ENCODE data around the gene MED13. TPM values are rescaled to one million over a fixed set of nuclear protein-coding genes. Genes with fewer than 3 reads are reported as not detected.

Gene MED13
- total RNA-seq, 1 experiment from 2014 or later: 77.6 TPM

DNA sequence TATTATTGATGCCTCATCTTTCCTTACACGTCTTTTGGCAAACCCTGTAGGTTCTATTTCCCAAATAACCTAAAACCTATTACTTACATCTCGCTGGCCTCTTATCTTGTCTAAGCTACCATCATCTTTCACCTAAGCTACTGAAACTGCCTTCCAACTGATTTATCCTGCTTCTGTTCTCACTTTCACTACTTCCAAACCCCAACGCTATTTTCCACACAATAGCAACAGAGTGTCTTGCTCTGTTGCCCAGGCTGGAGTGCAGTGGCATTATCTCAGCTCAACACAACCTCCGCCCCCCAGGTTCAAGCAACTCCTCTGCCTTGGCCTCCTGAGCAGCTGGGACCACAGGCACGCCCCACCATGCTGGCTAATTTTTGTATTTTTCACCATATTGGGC is 84.5 kb downstream of the MED13 start:
- H3K27me3 ChIP-seq (replicated peaks; ENCODE audit: control insufficient read depth, insufficient read depth, low read length): no peaks in the 10 kb centered on the region
- Mint-ChIP-seq H3K36me3 (ENCODE audit: insufficient read depth, unreplicated experiment) (peaks cover 88% of the 10 kb centered on the region), H3K4me1 (ENCODE audit: low read depth, unreplicated experiment) (no peaks in the 10 kb centered on the region), H3K9me3 (ENCODE audit: unreplicated experiment) (no peaks in the 10 kb centered on the region), H3K27ac (ENCODE audit: unreplicated experiment) (no peak overlapping the region), H3K27me3 (ENCODE audit: insufficient read depth, unreplicated experiment) (no peaks in the 10 kb centered on the region), H3K4me3 (ENCODE audit: unreplicated experiment) (no peak overlapping the region)
- no peaks in the 10 kb centered on the region for H3K4me1 ChIP-seq
- H3K4me3 ChIP-seq (ENCODE audit: low read depth, low read length): no peak overlapping the region
- H3K9me3 ChIP-seq: no peaks in the 10 kb centered on the region
- intact Hi-C loops (cut with micrococcal nuclease; ENCODE audit: unreplicated experiment): no loop called here
- ChIA-PET CTCF (interaction anchor here (0.7 kb wide), 1 partner anchor 129 kb away, joined by 3 read pairs; no protein-coding TSS in a partner anchor), POLR2A (no interaction called here)
- TF ChIP-seq, protein P1, sequence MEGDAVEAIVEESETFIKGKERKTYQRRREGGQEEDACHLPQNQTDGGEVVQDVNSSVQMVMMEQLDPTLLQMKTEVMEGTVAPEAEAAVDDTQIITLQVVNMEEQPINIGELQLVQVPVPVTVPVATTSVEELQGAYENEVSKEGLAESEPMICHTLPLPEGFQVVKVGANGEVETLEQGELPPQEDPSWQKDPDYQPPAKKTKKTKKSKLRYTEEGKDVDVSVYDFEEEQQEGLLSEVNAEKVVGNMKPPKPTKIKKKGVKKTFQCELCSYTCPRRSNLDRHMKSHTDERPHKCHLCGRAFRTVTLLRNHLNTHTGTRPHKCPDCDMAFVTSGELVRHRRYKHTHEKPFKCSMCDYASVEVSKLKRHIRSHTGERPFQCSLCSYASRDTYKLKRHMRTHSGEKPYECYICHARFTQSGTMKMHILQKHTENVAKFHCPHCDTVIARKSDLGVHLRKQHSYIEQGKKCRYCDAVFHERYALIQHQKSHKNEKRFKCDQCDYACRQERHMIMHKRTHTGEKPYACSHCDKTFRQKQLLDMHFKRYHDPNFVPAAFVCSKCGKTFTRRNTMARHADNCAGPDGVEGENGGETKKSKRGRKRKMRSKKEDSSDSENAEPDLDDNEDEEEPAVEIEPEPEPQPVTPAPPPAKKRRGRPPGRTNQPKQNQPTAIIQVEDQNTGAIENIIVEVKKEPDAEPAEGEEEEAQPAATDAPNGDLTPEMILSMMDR (IDR thresholded peaks at IDR 0.05; ENCODE audit: insufficient read depth in 1 of 2, low read depth in 1 of 2, low read length in 1 of 2, severe bottlenecking in 1 of 2, unreplicated experiment in 1 of 2): no peak
- BruUV-seq (replicated peaks): no TSS peak
- H3K36me3 ChIP-seq (ENCODE audit: control insufficient read depth, insufficient read depth, low read length): no peaks in the 10 kb centered on the region; the same call in 1 of the 2 replicates
- no peak for DNase-seq

DNA sequence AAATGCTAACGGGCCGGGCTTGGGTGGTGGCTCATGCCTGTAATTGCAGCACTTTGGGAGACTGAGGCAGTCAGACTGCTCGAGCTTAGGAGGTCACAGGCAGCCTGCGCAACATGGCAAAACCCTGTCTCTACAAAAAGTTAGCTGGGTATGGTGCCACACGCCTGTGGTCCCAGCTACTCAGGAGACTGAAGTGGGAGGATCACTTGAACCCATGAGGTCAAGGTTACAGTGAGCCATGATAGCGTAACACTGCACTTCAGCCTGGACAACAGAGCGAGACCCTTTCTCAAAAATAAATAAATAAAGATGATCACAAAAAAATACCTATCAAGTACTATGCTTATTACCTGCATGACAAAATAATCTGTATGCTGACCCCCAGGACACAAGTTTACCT is 91.0 kb downstream of the MED13 start:
- TF ChIP-seq, protein P1 (IDR thresholded peaks at IDR 0.05; ENCODE audit: insufficient read depth in 1 of 2, low read depth in 1 of 2, low read length in 1 of 2, severe bottlenecking in 1 of 2, unreplicated experiment in 1 of 2): no peak
- no TSS peak for BruUV-seq (replicated peaks)
- Mint-ChIP-seq H3K4me3 (ENCODE audit: unreplicated experiment) (no peak overlapping the region), H3K27me3 (ENCODE audit: insufficient read depth, unreplicated experiment) (no peaks in the 10 kb centered on the region), H3K9me3 (ENCODE audit: unreplicated experiment) (no peaks in the 10 kb centered on the region), H3K4me1 (ENCODE audit: low read depth, unreplicated experiment) (no peaks in the 10 kb centered on the region), H3K36me3 (ENCODE audit: insufficient read depth, unreplicated experiment) (peaks cover 76% of the 10 kb centered on the region), H3K27ac (ENCODE audit: unreplicated experiment) (no peak overlapping the region)
- Histone ChIP-seq H3K4me1 (no peaks in the 10 kb centered on the region), H3K9me3 (no peaks in the 10 kb centered on the region; the same call in 1 of the 2 replicates), H3K27me3 (replicated peaks; ENCODE audit: control insufficient read depth, insufficient read depth, low read length) (no peaks in the 10 kb centered on the region), H3K36me3 (ENCODE audit: control insufficient read depth, insufficient read depth, low read length) (peaks cover 1% of the 10 kb centered on the region; the same call in 1 of the 2 replicates), H3K4me3 (ENCODE audit: low read depth, low read length) (no peak overlapping the region)
- ChIA-PET CTCF (no interaction called here), POLR2A (no interaction called here)
- intact Hi-C loops (cut with micrococcal nuclease; ENCODE audit: unreplicated experiment): no loop called here
- DNase-seq: no peak

DNA sequence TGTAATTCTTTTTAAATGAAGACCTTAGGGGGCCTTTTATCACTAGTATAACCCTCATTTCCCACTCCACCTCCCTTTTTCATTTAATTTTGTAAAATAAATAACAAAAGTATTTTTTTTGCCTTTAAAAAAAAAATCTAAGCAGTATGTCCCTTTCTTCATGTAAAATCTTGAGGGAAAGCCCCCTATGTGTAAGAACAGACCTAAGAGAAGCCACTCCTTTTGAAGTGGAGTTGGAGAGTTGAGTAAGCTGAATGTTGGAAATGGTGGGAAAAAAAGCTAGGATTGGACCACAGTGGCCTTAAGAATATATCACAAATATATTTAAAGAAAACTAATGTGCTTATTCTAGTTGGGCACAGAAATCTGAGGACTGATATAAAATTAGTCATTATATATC is 92.8 kb downstream of the MED13 start:
- no peak for DNase-seq
- no peaks in the 10 kb centered on the region; the same call in 1 of the 2 replicates for H3K9me3 ChIP-seq
- no peak overlapping the region for H3K4me3 ChIP-seq (ENCODE audit: low read depth, low read length)
- CTCF ChIA-PET: no interaction called here
- Mint-ChIP-seq H3K9me3 (ENCODE audit: unreplicated experiment) (no peaks in the 10 kb centered on the region), H3K36me3 (ENCODE audit: insufficient read depth, unreplicated experiment) (peaks cover 77% of the 10 kb centered on the region), H3K27me3 (ENCODE audit: insufficient read depth, unreplicated experiment) (no peaks in the 10 kb centered on the region), H3K4me1 (ENCODE audit: low read depth, unreplicated experiment) (no peaks in the 10 kb centered on the region), H3K4me3 (ENCODE audit: unreplicated experiment) (no peak overlapping the region), H3K27ac (ENCODE audit: unreplicated experiment) (no peak overlapping the region)
- TF ChIP-seq, protein P1 (IDR thresholded peaks at IDR 0.05; ENCODE audit: insufficient read depth in 1 of 2, low read depth in 1 of 2, low read length in 1 of 2, severe bottlenecking in 1 of 2, unreplicated experiment in 1 of 2): no peak
- no peaks in the 10 kb centered on the region for H3K27me3 ChIP-seq (replicated peaks; ENCODE audit: control insufficient read depth, insufficient read depth, low read length)
- H3K4me1 ChIP-seq: no peaks in the 10 kb centered on the region
- POLR2A ChIA-PET: no interaction called here
- BruUV-seq (replicated peaks): no TSS peak
- peaks cover 1% of the 10 kb centered on the region; the same call in 1 of the 2 replicates for H3K36me3 ChIP-seq (ENCODE audit: control insufficient read depth, insufficient read depth, low read length)
- intact Hi-C loops (cut with micrococcal nuclease; ENCODE audit: unreplicated experiment): no loop called here

All from Caco-2 (cell line).